Skeletal muscle satellite cell (primary cell): Measurements from ENCODE around the gene MRPL43.

ENCODE experiments used
- H3K27me3 ChIP-seq: 2 replicates; pipeline ENCODE4 v1.7.0; 2013; ENCODE audit warnings: low read length; ENCODE audit not compliant: control insufficient read depth, insufficient read depth
- H3K36me3 ChIP-seq: 2 replicates; pipeline ENCODE4 v1.7.0; 2013; ENCODE audit warnings: mild to moderate bottlenecking, control low read depth, low read length; ENCODE audit not compliant: insufficient read depth
- H3K4me1 ChIP-seq: 2 replicates; pipeline ENCODE4 v1.7.0; 2013; ENCODE audit warnings: low read length; ENCODE audit not compliant: control insufficient read depth, insufficient read depth
- H3K4me2 ChIP-seq: 2 replicates; pipeline ENCODE4 v1.7.0; 2013; ENCODE audit warnings: mild to moderate bottlenecking, low read length
- H3K4me3 ChIP-seq: 2 replicates; pipeline ENCODE4 v1.7.0; 2013; ENCODE audit warnings: low read length
- H3K9ac ChIP-seq: 2 replicates; pipeline ENCODE4 v1.7.0; 2013; ENCODE audit warnings: mild to moderate bottlenecking, low read depth, low read length, moderate library complexity
- H3K9me3 ChIP-seq: replicated peaks from 2 replicates; pipeline ENCODE4 v1.7.0; 2013; ENCODE audit warnings: mild to moderate bottlenecking, control low read depth, low read length

Gene MRPL43

DNA sequence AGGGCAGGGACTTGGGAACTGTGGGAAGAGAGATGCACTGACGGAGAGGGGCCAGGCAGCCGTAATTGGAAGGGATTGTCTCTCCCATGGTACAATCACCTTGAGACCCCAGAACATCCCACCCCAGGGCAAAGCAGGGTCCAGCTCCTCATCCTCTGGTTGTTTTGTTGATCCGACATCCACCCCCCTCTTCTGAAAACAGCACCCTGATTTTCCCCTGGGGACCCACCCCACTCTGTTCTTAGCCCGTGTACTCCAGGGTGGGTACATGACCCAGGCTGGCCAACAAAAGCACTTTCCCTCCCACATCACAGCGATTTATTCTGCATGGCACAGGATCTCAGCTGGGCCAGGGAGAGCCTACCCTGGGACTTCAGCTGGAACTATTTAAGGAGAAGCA, 29.5 kb upstream of the MRPL43 start:
- Histone ChIP-seq H3K4me1 (peaks cover 35% of the 10 kb centered on the region), H3K9me3 (no peaks in the 10 kb centered on the region), H3K9ac (no peak overlapping the region), H3K4me2 (no peak overlapping the region), H3K36me3 (no peaks in the 10 kb centered on the region), H3K27me3 (no peaks in the 10 kb centered on the region), H3K4me3 (no peak overlapping the region)

DNA sequence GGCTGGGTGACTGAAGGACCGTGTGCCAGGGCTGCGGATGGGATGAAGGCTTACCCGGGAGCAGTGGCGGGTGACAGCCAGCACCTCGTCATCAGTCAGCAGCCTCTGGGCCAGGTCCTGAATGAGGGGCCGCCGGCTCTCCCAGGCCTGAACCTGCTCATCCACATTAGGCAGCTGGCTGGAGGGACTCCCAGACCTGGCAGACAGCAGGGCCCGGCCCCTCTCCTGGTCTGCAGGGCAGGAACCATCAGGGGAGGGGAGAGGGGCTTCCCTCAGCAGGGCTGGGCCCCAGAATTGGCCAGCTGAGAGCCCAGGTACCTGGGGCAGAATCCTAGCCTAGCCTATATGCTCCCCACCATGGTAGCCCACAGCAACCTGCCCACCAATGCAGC, 28.3 kb upstream of the MRPL43 start:
- Histone ChIP-seq H3K9ac (no peak overlapping the region), H3K4me3 (no peak overlapping the region), H3K4me1 (peaks cover 35% of the 10 kb centered on the region), H3K9me3 (no peaks in the 10 kb centered on the region), H3K4me2 (no peak overlapping the region), H3K27me3 (no peaks in the 10 kb centered on the region), H3K36me3 (no peaks in the 10 kb centered on the region)

DNA sequence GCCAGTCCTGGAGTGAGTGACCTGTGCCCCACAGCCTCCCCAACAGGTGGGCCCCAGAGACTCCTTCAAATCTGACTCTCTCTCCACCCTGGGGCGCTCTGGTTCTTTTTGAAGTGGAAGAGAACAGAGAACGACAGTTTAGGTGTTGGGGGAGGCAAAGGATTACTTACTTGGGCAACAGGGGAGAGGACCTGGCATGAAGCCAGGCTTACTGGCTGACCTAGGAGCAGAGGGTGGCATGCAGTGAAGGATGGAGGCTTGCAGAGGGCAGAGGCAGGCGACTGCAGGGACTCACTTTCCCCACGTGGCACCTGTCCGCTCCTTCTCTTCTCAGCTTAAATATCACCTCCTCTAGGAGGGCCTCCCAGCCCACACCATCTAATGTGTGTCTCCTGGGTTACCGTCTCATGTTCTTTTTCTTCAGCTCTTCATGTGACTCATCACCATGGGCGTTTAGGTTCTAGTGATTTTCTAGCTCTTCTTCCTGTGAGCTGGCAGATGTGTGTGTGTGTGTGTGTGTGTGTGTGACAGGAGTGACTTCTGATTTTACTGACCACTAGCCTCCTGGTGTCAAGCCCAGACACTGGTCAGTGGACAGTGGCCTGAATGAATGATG, 27.8 kb upstream of the MRPL43 start:
- H3K27me3 ChIP-seq, result no peaks in the 10 kb centered on the region
- no peaks in the 10 kb centered on the region for H3K9me3 ChIP-seq
- peak overlapping the region; percentile 28 for H3K4me2 ChIP-seq
- H3K9ac ChIP-seq, result no peak overlapping the region
- H3K4me1 ChIP-seq, result peaks cover 35% of the 10 kb centered on the region
- H3K4me3 ChIP-seq, result no peak overlapping the region
- H3K36me3 ChIP-seq, result no peaks in the 10 kb centered on the region

DNA sequence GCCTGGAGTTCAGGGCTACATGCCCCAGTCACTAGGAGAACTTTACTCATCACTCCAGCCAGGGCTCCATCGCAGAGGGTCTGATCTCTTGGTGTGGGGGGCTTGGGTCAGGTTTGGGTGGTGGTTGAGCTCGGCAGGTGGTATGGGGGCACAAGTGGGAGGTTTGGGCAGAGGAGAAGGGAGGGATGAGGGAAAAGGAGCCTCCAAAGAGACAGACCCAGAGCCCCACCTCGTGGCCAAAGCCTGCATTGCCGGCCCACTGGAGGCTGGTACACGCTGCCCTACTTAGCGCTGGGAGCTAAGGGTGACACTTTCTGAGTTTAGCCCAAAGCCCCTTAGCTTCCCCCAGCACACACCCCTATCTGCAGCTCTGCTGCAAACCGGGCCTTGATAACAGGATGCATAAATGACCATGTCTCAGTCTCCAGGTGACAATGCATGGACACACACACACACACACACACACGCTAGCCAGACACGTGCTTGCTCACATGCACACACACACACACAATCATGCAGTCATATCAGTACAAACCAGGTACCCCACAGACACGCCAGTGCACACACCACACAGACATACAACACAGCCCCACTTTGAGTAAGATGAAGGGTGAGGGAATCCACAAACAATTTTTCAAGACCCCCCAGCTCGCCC, 27.1 kb upstream of the MRPL43 start:
- Histone ChIP-seq H3K9me3 (no peaks in the 10 kb centered on the region), H3K27me3 (no peaks in the 10 kb centered on the region), H3K4me1 (peaks cover 35% of the 10 kb centered on the region)

DNA sequence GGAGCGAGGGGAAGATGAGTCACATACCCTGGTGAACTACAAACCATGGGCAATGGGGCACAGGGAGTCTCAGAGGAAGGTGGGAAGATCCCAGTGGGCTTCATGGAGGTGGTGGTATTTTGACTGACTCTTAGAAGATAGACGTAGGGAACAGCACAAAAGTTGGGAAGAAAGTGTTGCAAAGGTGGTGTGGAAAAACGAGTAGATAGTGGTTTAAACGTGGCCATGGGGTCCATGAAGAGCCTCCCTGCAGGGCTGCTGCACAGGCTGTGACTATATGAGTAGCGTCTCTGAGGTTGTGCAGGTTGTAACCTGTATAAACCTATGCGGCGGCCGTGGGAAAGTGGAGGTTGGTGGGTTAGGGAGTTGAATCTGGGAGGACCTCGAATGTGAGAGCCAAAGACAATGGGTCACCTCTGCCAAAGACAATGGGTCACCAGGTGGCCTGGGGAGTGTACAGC, 26.1 kb upstream of the MRPL43 start:
- Histone ChIP-seq H3K27me3 (no peaks in the 10 kb centered on the region), H3K4me1 (peaks cover 32% of the 10 kb centered on the region), H3K4me3 (no peak overlapping the region), H3K4me2 (peak overlapping the region; percentile 65), H3K36me3 (no peaks in the 10 kb centered on the region), H3K9me3 (no peaks in the 10 kb centered on the region), H3K9ac (no peak overlapping the region)

More for the DNA sequence above, 27.1 kb upstream of the MRPL43 start:
- H3K36me3 ChIP-seq, result no peaks in the 10 kb centered on the region
- no peak overlapping the region for H3K9ac ChIP-seq
- H3K4me2 ChIP-seq, result peak overlapping the region; percentile 28
- H3K4me3 ChIP-seq, result no peak overlapping the region

DNA sequence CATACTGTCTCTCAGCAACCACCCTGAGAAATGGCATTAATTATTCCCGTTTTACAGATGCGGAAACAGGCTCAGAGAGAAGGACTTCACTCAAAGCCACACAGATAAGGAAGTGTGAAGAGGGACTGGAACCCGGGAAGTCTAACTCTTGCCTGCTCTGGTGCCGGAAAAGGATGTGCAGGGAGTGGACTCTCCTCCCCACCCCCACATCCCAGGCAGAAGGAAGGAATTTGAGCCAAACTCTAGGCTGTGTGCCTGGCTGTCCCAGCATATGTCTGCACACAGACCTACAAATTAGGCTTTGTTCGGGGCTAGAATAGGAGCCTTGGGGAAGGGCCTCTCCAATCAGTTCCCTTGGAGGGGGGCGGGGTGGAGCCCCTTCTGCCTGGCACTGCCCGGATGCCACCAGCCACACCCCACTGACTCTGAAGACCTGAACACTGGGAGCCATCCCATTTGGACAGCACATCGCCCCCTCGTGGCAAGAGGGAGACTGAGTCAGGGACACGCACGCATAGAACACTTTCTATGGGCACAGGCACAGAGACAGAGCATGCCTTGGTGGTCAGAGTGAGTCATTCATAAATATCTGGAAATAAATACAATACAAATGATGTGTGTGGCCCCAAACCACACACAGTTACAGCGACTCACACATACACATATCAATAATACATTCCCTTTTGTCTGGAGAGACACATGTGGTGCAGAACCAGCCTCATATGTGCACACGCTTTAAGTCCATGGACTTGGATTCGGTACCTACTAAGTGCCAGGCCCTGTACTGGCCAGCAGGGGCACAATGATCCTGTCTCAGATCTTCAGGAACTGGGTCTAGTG, 25.4 kb upstream of the MRPL43 start:
- Histone ChIP-seq H3K4me1 (peaks cover 37% of the 10 kb centered on the region), H3K4me3 (no peak overlapping the region), H3K27me3 (no peaks in the 10 kb centered on the region), H3K4me2 (peak overlapping the region; percentile 65), H3K9ac (no peak overlapping the region), H3K36me3 (peaks cover 2% of the 10 kb centered on the region), H3K9me3 (no peaks in the 10 kb centered on the region)

DNA sequence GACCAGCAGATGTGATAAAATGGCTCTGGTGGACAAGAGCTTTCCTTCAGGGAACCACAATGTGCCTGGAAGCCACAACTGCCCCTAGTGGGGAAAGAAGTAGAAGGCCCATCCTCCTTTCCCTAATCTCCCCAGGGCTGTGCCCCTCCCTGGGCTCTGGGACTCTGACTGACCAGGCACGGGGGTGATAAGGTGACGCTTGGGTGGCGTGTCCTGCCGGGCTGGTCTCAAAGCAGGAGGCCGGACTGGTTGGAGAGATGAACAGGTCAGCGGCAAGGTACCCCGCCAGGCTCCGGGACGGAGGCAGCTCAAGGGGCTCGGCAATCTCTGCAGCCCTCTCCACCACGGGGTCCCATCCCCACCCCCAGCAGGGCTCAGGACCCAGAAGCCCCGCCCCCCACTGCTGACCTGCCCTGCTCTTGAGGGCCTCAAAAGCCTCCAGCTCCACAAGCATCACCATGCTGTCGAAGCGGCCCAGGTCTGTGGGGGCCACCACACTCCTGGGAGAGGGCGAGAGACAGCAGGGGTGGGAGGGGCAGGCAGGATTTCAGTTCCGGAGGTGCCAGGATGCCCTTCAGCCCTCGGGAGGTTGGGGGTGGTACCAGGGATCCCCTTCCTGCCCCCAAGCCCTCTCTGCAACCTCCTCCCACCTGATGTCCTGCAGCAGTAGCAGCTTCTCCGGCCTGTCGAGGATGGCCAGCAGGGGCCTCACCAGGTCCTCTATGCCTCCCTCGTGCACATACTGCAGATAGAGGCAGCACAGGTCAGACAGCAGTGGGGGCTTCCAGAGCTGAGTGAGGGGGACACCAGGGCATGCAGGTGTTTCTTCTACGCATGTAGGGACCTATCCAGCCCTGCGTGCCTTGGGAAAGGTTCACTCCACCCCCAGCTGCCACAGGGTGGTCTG, 24.5 kb upstream of the MRPL43 start:
- Histone ChIP-seq H3K27me3 (no peaks in the 10 kb centered on the region), H3K4me3 (no peak overlapping the region), H3K36me3 (peaks cover 12% of the 10 kb centered on the region), H3K9me3 (no peaks in the 10 kb centered on the region), H3K4me2 (no peak overlapping the region), H3K9ac (no peak overlapping the region), H3K4me1 (peaks cover 46% of the 10 kb centered on the region)

DNA sequence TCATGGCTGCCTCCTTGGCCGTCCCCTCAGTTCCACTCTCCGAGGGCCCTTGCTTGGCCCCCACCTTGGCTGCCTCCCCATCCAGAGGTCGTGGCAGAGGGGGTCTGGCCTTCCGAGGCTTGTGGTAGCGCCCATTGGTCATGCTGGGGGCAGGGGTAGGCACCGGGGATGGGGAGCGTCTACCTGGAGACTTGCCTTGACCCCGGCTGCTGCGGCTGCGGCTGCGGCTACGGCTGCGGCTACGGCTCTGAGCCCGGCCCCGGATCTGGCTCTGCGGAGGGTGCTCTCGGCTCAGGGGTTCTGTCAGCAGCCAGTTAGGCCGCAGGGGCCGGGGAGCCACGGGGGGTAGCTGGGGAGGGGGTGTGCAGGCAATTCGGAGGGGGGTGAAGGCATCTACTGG, 23.0 kb upstream of the MRPL43 start:
- Histone ChIP-seq H3K36me3 (peaks cover 25% of the 10 kb centered on the region), H3K4me1 (peaks cover 48% of the 10 kb centered on the region), H3K9ac (no peak overlapping the region)

DNA sequence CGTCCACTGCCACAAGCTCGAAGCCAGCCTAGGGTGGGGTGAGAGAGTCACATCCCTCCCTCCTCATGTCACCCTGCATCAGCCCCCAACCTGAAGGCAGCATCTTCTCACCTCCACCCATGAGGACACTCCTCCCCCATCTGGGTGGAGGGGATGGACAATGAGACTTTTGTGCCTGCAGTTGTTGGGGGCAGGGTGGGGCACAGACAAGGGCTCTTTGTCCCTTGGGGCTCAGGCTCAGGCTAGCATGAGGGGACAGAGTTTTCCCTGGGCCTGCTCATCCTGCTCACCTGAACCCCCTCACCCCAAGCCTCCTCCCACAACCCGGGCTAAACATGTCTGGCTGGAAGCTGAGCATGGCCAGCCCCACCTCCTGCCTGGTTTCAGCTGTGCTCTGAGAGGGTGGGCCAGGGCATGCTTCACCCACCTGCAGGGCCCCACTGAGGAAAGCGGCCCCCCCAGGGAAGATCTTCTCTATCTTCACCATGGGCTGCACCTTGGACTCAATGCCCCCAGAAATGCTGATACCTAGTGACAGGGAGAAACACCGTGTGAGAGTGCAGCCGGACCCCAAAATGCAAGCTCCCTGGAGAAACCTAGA, 21.6 kb upstream of the MRPL43 start:
- Histone ChIP-seq H3K9ac (no peak overlapping the region), H3K4me1 (peaks cover 34% of the 10 kb centered on the region), H3K4me2 (no peak overlapping the region), H3K9me3 (no peaks in the 10 kb centered on the region), H3K4me3 (no peak overlapping the region), H3K27me3 (no peaks in the 10 kb centered on the region), H3K36me3 (peaks cover 37% of the 10 kb centered on the region)

More for the DNA sequence above, 23.0 kb upstream of the MRPL43 start:
- Histone ChIP-seq H3K27me3 (no peaks in the 10 kb centered on the region), H3K4me2 (no peak overlapping the region), H3K4me3 (no peak overlapping the region), H3K9me3 (no peaks in the 10 kb centered on the region)

DNA sequence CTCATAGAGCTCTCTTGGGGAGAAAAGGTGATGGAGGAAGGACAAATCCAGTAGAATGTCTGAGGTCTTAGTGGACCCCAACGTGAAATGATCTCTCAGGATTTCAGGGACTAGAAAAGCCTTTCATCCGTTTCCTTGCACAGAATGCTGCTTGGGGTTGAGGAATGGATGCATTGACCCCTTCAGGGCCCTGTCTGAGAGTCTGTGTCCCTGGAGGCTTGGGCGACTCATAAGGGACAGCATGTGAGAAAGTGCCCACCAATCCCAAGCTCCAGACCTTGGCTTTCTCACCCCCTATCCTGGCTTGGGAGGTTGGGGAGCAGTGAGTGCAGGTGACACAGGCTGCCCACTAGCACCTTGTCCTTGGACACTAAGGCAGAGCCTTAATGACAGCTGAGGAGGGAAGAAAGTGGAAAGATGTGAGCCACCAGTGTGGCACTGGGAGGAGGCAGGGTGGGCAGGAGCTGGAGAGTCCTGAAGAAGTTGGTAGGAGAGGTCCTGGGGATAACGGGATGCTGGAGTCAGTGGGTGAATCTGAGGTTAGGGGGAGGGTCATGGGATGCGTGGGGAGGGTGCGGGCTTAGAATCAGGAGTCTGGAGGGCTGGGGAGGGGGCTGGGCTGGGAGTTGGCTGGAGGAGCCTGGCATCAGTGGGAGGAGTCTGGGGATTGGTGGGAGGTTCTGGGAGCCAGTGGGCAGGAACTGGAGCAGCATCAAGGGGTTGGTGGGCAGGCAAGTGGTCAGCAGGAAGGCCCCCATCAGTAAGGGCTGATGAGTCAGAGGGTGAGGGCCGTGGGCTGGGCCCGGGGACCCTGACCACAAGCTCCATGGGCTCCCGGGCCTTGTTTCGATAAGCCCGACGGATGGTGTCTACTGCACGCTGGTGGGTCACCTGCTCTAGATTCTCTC, 20.9 kb upstream of the MRPL43 start:
- peaks cover 45% of the 10 kb centered on the region for H3K36me3 ChIP-seq
- H3K4me2 ChIP-seq, result no peak overlapping the region
- no peaks in the 10 kb centered on the region for H3K9me3 ChIP-seq
- H3K4me1 ChIP-seq, result peaks cover 27% of the 10 kb centered on the region
- no peaks in the 10 kb centered on the region for H3K27me3 ChIP-seq
- H3K9ac ChIP-seq, result no peak overlapping the region
- H3K4me3 ChIP-seq, result no peak overlapping the region
